DOHH2 (cell line): ENCODE results near the gene WWOX.

Experiments
- EZH2phosphoT487 ChIP-seq: fragments of 200-600 bp; sonication (generic); IDR thresholded peaks from 2 replicates; pipeline ENCODE4 v1.6.1; 2017; ENCODE audit warnings: borderline replicate concordance, mild to moderate bottlenecking, antibody characterized with exemption, low read length, moderate library complexity, mixed read lengths
- TF ChIP-seq, protein P1 (sequence below): fragments of 200-600 bp; sonication (generic); IDR thresholded peaks from one replicate; pipeline ENCODE4 v1.5.1; 2014; ENCODE audit warnings: antibody characterized with exemption, mild to moderate bottlenecking, low read depth, low read length; ENCODE audit not compliant: poor library complexity, severe bottlenecking

DNA sequence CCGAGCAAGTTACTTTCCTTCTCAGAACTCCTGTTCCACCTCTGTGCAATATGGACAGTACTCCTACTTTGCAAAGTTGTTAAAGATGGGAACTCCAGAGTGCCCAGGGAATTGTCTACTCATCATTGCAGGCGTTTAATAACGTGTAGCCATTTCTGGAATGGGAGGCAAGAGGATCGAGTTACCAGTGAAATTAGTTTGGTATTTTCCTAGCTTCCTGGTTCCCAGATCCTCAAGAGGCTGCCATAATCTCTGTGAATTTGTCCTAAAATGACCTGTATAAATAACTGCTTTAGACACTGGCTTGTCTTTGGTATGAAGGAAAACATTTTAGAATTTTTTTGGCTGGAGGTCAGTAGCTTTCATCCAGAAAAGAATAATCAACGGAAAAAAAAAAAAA is 27.7 kb downstream of the WWOX start:
- TF ChIP-seq EZH2phosphoT487 = no peak
- TF ChIP-seq, protein P1, sequence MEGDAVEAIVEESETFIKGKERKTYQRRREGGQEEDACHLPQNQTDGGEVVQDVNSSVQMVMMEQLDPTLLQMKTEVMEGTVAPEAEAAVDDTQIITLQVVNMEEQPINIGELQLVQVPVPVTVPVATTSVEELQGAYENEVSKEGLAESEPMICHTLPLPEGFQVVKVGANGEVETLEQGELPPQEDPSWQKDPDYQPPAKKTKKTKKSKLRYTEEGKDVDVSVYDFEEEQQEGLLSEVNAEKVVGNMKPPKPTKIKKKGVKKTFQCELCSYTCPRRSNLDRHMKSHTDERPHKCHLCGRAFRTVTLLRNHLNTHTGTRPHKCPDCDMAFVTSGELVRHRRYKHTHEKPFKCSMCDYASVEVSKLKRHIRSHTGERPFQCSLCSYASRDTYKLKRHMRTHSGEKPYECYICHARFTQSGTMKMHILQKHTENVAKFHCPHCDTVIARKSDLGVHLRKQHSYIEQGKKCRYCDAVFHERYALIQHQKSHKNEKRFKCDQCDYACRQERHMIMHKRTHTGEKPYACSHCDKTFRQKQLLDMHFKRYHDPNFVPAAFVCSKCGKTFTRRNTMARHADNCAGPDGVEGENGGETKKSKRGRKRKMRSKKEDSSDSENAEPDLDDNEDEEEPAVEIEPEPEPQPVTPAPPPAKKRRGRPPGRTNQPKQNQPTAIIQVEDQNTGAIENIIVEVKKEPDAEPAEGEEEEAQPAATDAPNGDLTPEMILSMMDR = no peak
